ENCODE results near the gene CUZD1.

CUZD1 gene

GRCh38 chr10:122814493-122814892 lies 31.2 kb downstream of the CUZD1 start:
- no peak for DNase-seq (ENCODE audit: low read depth)

DNA sequence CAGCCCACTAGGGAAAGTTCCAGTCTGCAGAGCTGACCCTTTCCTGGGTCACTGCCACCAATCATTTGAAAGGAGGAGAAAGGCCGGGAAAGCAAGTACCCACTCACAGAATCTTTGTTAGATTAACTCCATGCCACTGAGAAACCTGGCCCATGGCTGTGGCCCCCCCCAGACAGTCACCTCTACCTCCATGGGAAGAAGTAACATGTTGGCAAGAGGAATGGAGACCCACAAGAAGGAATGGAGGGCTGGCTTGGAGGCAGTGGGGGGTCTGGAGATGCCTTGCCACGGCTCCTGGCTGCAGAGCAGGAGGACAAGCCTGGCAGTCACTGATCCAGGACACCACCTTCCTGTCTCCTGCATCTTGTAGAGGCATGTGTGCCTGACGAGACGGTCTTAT lies 32.9 kb downstream of the CUZD1 start:
- no peak for DNase-seq (ENCODE audit: low read depth)

DNA sequence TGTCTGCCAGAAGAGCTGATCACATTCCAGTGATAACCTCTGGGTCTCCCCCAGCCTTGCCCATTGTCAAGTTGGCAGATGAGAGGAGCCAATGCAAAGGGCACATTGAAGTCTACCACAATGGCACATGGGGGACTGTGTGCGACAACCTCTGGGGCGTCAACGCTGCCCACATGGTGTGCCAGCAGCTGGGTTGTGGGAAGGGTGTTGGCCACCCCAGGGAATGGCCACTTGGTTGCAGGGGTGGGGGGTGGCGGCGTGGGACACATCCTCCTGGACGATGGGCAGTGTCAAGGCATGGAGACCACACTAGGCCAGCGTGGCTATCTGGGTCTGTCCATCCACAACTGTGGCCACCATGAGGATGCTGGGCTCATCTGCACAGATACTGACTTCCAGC lies 43.4 kb downstream of the CUZD1 start:
- no peak for DNase-seq (ENCODE audit: low read depth)

- DNase-seq (ENCODE audit: low read depth), result no peak
Measured at GRCh38 chr10:122798704-122799231, 46.9 kb downstream of the CUZD1 start.

DNA sequence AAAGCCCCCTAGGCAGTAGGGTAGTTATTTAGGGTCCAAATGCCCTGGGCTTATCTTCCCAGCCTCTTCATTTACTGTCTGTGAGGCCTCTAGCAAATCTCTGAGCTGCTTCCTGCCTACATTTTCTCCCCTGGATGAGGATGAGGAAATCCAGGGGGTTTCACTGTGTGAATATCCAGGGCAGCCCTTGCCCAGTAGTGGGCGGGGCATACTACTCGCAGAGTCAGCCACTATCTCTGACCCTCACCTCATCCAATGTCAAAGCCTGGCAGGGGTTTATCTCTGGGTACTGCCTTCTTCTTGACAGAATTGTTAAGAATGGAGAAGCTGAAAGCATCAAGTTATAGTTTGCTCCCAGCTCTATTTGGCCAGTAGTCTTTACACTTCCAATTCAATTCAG lies 48.9 kb downstream of the CUZD1 start:
- DNase-seq (ENCODE audit: low read depth), result no peak

GRCh38 chr10:122795924-122796323 lies 49.7 kb downstream of the CUZD1 start:
- no peak for DNase-seq (ENCODE audit: low read depth)

GRCh38 chr10:122786269-122786668 lies 59.4 kb downstream of the CUZD1 start:
- DNase-seq (ENCODE audit: low read depth), result no peak

DNA sequence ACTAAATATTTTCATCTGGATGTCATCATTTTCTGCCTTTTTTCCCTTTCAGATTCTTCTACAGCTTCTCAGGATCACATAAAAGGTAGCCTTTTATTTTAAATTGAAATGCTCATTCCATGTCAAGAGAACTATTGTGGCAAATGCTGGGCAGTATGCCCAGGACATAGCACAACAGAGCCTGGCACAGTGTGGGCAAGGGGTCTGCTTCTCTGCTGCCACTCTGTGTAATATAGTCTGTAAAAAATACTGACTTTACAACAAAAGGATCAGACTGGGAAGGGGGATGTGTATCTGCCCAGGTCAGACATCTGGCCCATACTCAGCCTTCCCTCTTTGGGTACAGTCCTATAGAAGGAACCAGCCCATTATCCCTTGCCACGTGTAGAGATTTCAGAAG lies 62.7 kb downstream of the CUZD1 start:
- no peak for DNase-seq (ENCODE audit: low read depth)
